ENCODE measurements around the gene SRGAP1. TPM values are rescaled to one million over a fixed set of nuclear protein-coding genes. Genes with fewer than 3 reads are reported as not detected.

The SRGAP1 gene
- total and polyA plus RNA-seq, 9 of the 15 experiments (the other 6 are each of a cell fraction or from before 2014, with no cell fraction given): 0.01 to 0.13 (median 0.04) TPM; not detected in 3

- Histone ChIP-seq H4K20me1 (replicated peaks; ENCODE audit: control insufficient read depth, insufficient read depth, low read length) (no peaks in the 10 kb centered on the region), H3K9me3 (replicated peaks; ENCODE audit: control insufficient read depth, insufficient read depth, low read depth, low read length) (no peaks in the 10 kb centered on the region), H3K4me3 (no peak overlapping the region), H3K9ac (ENCODE audit: insufficient read depth in 1 of 2, low read depth in 2 of 2, low read length in 2 of 2) (no peak overlapping the region), H3K27ac (ENCODE audit: extremely low read depth, low read depth, low read length) (no peak overlapping the region), H3K4me1 (replicated peaks in 1 of 2; ENCODE audit: control insufficient read depth in 2 of 2, insufficient read depth in 2 of 2, low read length in 2 of 2) (no peaks in the 10 kb centered on the region), H3K36me3 (ENCODE audit: control insufficient read depth, insufficient read depth, low read length) (peaks cover 7% of the 10 kb centered on the region; the same call in 1 of the 3 replicates), H3K27me3 (ENCODE audit: control insufficient read depth in 2 of 2, insufficient read depth in 2 of 2, low read length in 2 of 2) (no peaks in the 10 kb centered on the region), H3K4me2 (ENCODE audit: insufficient read depth, low read length) (no peak overlapping the region), H3K79me2 (ENCODE audit: control insufficient read depth, insufficient read depth, low read length) (no peaks in the 10 kb centered on the region), H3K9me1 (ENCODE audit: control insufficient read depth, insufficient read depth, low read length) (no peaks in the 10 kb centered on the region), H2AFZ (ENCODE audit: low read depth, low read length) (no peak overlapping the region)
- ChIA-PET CTCF (ENCODE audit: low intra/inter-chr PET ratio) (no interaction called here), POLR2A (no interaction called here)
- intact Hi-C loops (cut with micrococcal nuclease): no loop called here
- no TSS peak for BruUV-seq (replicated peaks)
- no peak for TF ChIP-seq ZNF395 (CRISPR knock-in tag; IDR thresholded peaks at IDR 0.05)
- TF ChIP-seq SMARCC2 (IDR thresholded peaks at IDR 0.05; ENCODE audit: low read depth): no peak
- no peak for TF ChIP-seq DIDO1 (tag; IDR thresholded peaks at IDR 0.05; ENCODE audit: low read depth)
- TF ChIP-seq RBM25 (IDR thresholded peaks at IDR 0.05; ENCODE audit: low read depth, low read length, severe bottlenecking): peak; percentile 68
- FAIRE-seq (no peak), DNase-seq (ENCODE audit: extremely low read depth in 1 of 4, low spot score in 3 of 4) (no peak), ATAC-seq (no peak)
- in situ Hi-C loops (cut with MboI): no loop called here
These were observed 345.6 kb downstream of the SRGAP1 start for GRCh38 chr12:64190140-64190539.

Data from K562 (cell line).